ENCODE measurements around the gene NFIB.

Gene NFIB

GRCh38 chr9:14238518-14238917 lies 75.4 kb downstream of the NFIB start:
- CTCF ChIA-PET: interaction anchor here (0.7 kb wide), 1 partner anchor 107 kb away, joined by 7 read pairs; no protein-coding TSS in a partner anchor
- POLR2A ChIA-PET: no interaction called here
- DNase-seq (ENCODE audit: extremely low spot score): no peak
- no peak for TF ChIP-seq BHLHE40 (IDR thresholded peaks at IDR 0.05; ENCODE audit: borderline replicate concordance)
- TF ChIP-seq L3MBTL2 (conservative IDR thresholded peaks at IDR 0.05): no peak
- TF ChIP-seq CTBP1 (IDR thresholded peaks at IDR 0.05; ENCODE audit: borderline replicate concordance): no peak
- TF ChIP-seq ARNT (IDR thresholded peaks at IDR 0.05): no peak
- no peak for TF ChIP-seq TARDBP (IDR thresholded peaks at IDR 0.05)
- no peak for TF ChIP-seq FOXM1 (IDR thresholded peaks at IDR 0.05; ENCODE audit: borderline replicate concordance)
- TF ChIP-seq ZNF384 (IDR thresholded peaks at IDR 0.05): no peak
- no peak for TF ChIP-seq SUZ12 (IDR thresholded peaks at IDR 0.05)
- TF ChIP-seq NFRKB (IDR thresholded peaks at IDR 0.05): no peak
- no peak for TF ChIP-seq HDGF (IDR thresholded peaks at IDR 0.05; ENCODE audit: borderline replicate concordance)
- no peak for TF ChIP-seq LEF1 (IDR thresholded peaks at IDR 0.05; ENCODE audit: borderline replicate concordance)
- TF ChIP-seq PKNOX1 (IDR thresholded peaks at IDR 0.05): no peak
- TF ChIP-seq ELF4 (IDR thresholded peaks at IDR 0.05): no peak
- TF ChIP-seq FOXK2 (IDR thresholded peaks at IDR 0.05): no peak

- no peak for DNase-seq (ENCODE audit: extremely low spot score)
- TF ChIP-seq CTBP1 (IDR thresholded peaks at IDR 0.05; ENCODE audit: borderline replicate concordance) (no peak), PKNOX1 (IDR thresholded peaks at IDR 0.05) (no peak), SUZ12 (IDR thresholded peaks at IDR 0.05) (no peak), ELF4 (IDR thresholded peaks at IDR 0.05) (no peak), FOXM1 (IDR thresholded peaks at IDR 0.05; ENCODE audit: borderline replicate concordance) (no peak), FOXK2 (IDR thresholded peaks at IDR 0.05) (no peak), HDGF (IDR thresholded peaks at IDR 0.05; ENCODE audit: borderline replicate concordance) (no peak), NFRKB (IDR thresholded peaks at IDR 0.05) (no peak), BHLHE40 (IDR thresholded peaks at IDR 0.05; ENCODE audit: borderline replicate concordance) (no peak), LEF1 (IDR thresholded peaks at IDR 0.05; ENCODE audit: borderline replicate concordance) (no peak), ARNT (IDR thresholded peaks at IDR 0.05) (no peak), ZNF384 (IDR thresholded peaks at IDR 0.05) (no peak), SP1 (IDR thresholded peaks at IDR 0.05) (no peak), FOXA1 (IDR thresholded peaks at IDR 0.05) (no peak), L3MBTL2 (conservative IDR thresholded peaks at IDR 0.05) (no peak), TARDBP (IDR thresholded peaks at IDR 0.05) (no peak)
- POLR2A ChIA-PET: no interaction called here
- CTCF ChIA-PET: interaction anchor here (0.7 kb wide), 1 partner anchor 107 kb away, joined by 7 read pairs; no protein-coding TSS in a partner anchor
These were observed 75.9 kb downstream of the NFIB start for GRCh38 chr9:14238079-14238478.

GRCh38 chr9:14236591-14236990 lies 77.3 kb downstream of the NFIB start:
- DNase-seq (ENCODE audit: extremely low spot score): no peak
- ChIA-PET CTCF (no interaction called here), POLR2A (no interaction called here)
- TF ChIP-seq BHLHE40 (IDR thresholded peaks at IDR 0.05; ENCODE audit: borderline replicate concordance) (no peak), PKNOX1 (IDR thresholded peaks at IDR 0.05) (no peak), SP1 (IDR thresholded peaks at IDR 0.05) (no peak), CTBP1 (IDR thresholded peaks at IDR 0.05; ENCODE audit: borderline replicate concordance) (no peak), SUZ12 (IDR thresholded peaks at IDR 0.05) (no peak), TARDBP (IDR thresholded peaks at IDR 0.05) (no peak), FOXK2 (IDR thresholded peaks at IDR 0.05) (no peak), HDGF (IDR thresholded peaks at IDR 0.05; ENCODE audit: borderline replicate concordance) (no peak), ELF4 (IDR thresholded peaks at IDR 0.05) (no peak), FOXM1 (IDR thresholded peaks at IDR 0.05; ENCODE audit: borderline replicate concordance) (no peak), ZNF384 (IDR thresholded peaks at IDR 0.05) (no peak), LEF1 (IDR thresholded peaks at IDR 0.05; ENCODE audit: borderline replicate concordance) (no peak), L3MBTL2 (conservative IDR thresholded peaks at IDR 0.05) (no peak), ARNT (IDR thresholded peaks at IDR 0.05) (no peak), NFRKB (IDR thresholded peaks at IDR 0.05) (no peak), FOXA1 (IDR thresholded peaks at IDR 0.05) (no peak)

GRCh38 chr9:14232111-14232510 lies 81.8 kb downstream of the NFIB start:
- no peak for DNase-seq (ENCODE audit: extremely low spot score)
- POLR2A ChIA-PET: no interaction called here
- TF ChIP-seq SUZ12 (IDR thresholded peaks at IDR 0.05): no peak
- no peak for TF ChIP-seq BHLHE40 (IDR thresholded peaks at IDR 0.05; ENCODE audit: borderline replicate concordance)
- TF ChIP-seq ZNF384 (IDR thresholded peaks at IDR 0.05): no peak
- TF ChIP-seq NFRKB (IDR thresholded peaks at IDR 0.05): no peak
- TF ChIP-seq ARNT (IDR thresholded peaks at IDR 0.05): no peak
- TF ChIP-seq LEF1 (IDR thresholded peaks at IDR 0.05; ENCODE audit: borderline replicate concordance): no peak
- TF ChIP-seq HDGF (IDR thresholded peaks at IDR 0.05; ENCODE audit: borderline replicate concordance): no peak
- no peak for TF ChIP-seq PKNOX1 (IDR thresholded peaks at IDR 0.05)
- CTCF ChIA-PET: no interaction called here

GRCh38 chr9:14231196-14231990 lies 82.5 kb downstream of the NFIB start:
- ChIA-PET CTCF (no interaction called here), POLR2A (no interaction called here)
- DNase-seq (ENCODE audit: extremely low spot score): no peak
- no peak for TF ChIP-seq ARNT (IDR thresholded peaks at IDR 0.05)
- TF ChIP-seq TARDBP (IDR thresholded peaks at IDR 0.05): no peak
- TF ChIP-seq BHLHE40 (IDR thresholded peaks at IDR 0.05; ENCODE audit: borderline replicate concordance): no peak
- no peak for TF ChIP-seq HDGF (IDR thresholded peaks at IDR 0.05; ENCODE audit: borderline replicate concordance)
- no peak for TF ChIP-seq CTBP1 (IDR thresholded peaks at IDR 0.05; ENCODE audit: borderline replicate concordance)
- no peak for TF ChIP-seq ELF4 (IDR thresholded peaks at IDR 0.05)
- TF ChIP-seq SUZ12 (IDR thresholded peaks at IDR 0.05): no peak

Measured in HEK293T (cell line).